Activated T-helper 17 cell treated with anti-CD3 and anti-CD28 coated beads, Interleukin-2, amount 50 U/mL, for 72 hours (primary cell): ENCODE data around the gene RGS12. TPM values are rescaled to one million over a fixed set of nuclear protein-coding genes. Genes with fewer than 3 reads are reported as not detected.
A peak's percentile ranks its signal among the peaks of the same experiment; 100 is the strongest.
"Not testable (repeated sequence)": the region's sequence is repeated elsewhere in the genome, so short reads cannot be mapped to it uniquely, and the experiment has no call there.

Experiments used
- ATAC-seq: fragments of 150-1000 bp; cut with Tn5 transposase; replicated peaks from 2 replicates; pipeline ENCODE4 v1.10.0; 2021; ENCODE audit warnings: mild to moderate bottlenecking, moderate library complexity
- H3K27ac Mint-ChIP-seq: one replicate; pipeline ENCODE4 v1.8.0; 2022; ENCODE audit warnings: mixed read lengths
- H3K27me3 Mint-ChIP-seq: one replicate; pipeline ENCODE4 v1.8.0; 2022; ENCODE audit warnings: mixed read lengths
- H3K36me3 Mint-ChIP-seq: one replicate; pipeline ENCODE4 v1.8.0; 2022; ENCODE audit warnings: low read depth, mild to moderate bottlenecking, mixed read lengths
- H3K4me1 Mint-ChIP-seq: one replicate; pipeline ENCODE4 v1.8.0; 2022; ENCODE audit warnings: mixed read lengths
- H3K4me3 Mint-ChIP-seq: one replicate; pipeline ENCODE4 v1.8.0; 2022; ENCODE audit warnings: mild to moderate bottlenecking, mixed read lengths
- H3K9me3 Mint-ChIP-seq: one replicate; pipeline ENCODE4 v1.8.0; 2022; ENCODE audit warnings: mixed read lengths
- total RNA-seq, 2 donors: library from RNA; stranded (reverse); gene quantifications; one replicate each; pipeline ENCODE4 v1.2.3, GENCODE V29; 2022

RGS12 gene
- total RNA-seq, 2 donors from 2014 or later: 9.2 to 10.6 TPM

DNA sequence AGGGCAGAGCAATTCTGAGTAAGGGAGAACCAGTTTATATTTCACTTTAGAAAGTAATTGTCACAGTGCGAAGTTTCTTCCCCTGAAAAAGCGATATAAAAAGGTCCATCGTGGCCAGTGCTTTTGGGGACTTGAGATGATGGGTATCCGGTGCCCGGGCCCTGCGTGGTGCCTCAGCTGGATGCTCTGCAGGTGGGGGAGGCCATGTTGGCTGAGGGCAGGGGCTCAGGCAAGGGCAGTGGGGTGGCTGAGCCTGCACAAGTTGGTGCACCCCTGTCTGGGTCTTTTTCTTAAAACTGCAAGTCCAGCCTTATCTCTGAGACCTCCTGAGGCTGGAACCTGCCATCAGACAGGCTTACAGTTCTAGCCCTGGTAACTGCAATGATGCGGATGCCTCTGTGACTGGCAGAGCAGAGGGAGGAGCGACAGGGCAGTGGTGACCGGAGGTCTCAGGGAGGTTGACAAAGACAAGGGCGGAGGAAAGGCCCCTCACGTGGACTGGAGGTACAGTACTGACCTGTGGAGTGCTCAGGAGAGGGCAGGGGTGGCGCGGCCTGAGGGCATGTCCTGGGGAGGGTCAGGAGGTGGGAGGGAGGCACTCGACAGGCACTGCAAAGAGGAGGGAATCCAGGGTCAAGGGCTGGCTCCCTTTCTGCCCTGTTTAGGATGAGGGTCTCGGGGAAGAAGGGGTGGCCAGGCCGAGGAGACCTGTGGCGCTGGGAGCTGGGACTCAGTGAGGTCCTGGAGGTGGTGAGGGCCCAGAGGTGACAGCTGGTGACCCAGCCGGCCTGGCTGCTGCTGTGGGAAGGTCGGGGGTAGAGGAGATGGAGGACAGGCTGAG lies 1.8 kb downstream of the RGS12 start:
- peaks cover 6% of the 10 kb centered on the region for H3K4me1 Mint-ChIP-seq
- H3K4me3 Mint-ChIP-seq: no peak overlapping the region
- H3K27me3 Mint-ChIP-seq: peaks cover 8% of the 10 kb centered on the region
- H3K27ac Mint-ChIP-seq: no peak overlapping the region
- peaks cover 5% of the 10 kb centered on the region for H3K9me3 Mint-ChIP-seq
- H3K36me3 Mint-ChIP-seq: no peaks in the 10 kb centered on the region
- ATAC-seq: no peak

DNA sequence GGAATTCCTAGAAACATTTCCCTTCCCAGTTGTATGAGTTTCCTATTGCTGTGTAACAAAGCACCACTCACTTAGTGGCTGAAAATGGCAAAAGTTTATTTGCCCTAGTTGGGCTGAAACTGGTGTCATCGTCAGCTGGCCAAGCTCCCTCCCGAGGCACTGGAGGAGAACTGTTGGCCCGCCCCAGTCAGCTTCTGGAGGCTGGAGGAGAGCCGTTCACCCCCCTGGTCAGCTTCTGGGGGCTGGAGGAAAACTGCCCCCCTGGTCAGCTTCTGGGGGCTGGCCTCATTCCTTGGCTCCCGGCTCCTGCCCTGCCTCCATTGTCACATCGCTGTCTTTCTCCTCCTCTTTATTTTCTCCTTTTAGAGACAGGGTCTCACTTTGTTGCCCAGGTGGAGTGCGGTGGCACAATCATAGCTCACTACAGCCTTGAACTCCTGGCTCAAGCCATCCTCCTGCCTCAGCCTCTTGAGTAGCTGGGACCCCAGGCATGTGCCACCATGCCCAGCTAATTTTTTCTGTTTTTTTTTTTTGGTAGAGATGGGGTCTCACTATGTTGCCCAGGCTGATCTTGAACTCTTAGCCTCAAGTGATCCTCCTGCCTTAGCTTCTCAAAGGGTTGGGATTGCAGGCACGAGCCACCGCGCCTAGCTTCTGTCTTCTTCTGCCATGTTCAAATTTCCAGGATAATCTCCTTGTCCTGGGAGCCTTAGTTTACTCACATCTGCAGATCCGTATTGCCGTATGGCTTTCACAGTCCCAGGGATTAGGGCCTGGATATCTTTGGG lies 3.2 kb downstream of the RGS12 start:
- Mint-ChIP-seq H3K27ac (no peak overlapping the region), H3K36me3 (no peaks in the 10 kb centered on the region), H3K9me3 (peaks cover 5% of the 10 kb centered on the region), H3K27me3 (no peaks in the 10 kb centered on the region), H3K4me3 (no peak overlapping the region), H3K4me1 (peaks cover 6% of the 10 kb centered on the region)
- ATAC-seq: no peak

DNA sequence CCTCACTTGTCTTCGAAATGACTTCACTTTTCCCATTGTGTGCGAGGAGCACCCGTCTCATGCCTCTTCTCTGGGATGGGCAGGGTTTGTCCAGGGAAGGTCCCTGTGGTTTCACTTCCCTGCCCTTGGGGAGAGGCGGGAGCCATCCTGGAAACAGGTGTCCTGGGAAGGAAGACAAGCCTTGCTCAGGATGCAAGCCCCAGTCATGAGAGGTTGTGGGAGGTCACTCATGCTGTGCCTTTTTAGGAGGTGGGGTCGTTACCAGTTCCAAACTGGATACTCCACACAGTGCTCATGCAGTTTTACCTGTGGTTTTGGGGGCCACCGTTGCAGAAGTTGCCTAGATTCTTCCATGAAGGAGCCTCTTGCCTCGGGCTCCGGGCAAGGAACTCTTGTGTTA lies 3.8 kb downstream of the RGS12 start:
- no peaks in the 10 kb centered on the region for H3K27me3 Mint-ChIP-seq
- H3K4me1 Mint-ChIP-seq: peaks cover 9% of the 10 kb centered on the region
- H3K27ac Mint-ChIP-seq: no peak overlapping the region
- no peak overlapping the region for H3K4me3 Mint-ChIP-seq
- H3K9me3 Mint-ChIP-seq: peaks cover 5% of the 10 kb centered on the region
- no peaks in the 10 kb centered on the region for H3K36me3 Mint-ChIP-seq
- no peak for ATAC-seq

DNA sequence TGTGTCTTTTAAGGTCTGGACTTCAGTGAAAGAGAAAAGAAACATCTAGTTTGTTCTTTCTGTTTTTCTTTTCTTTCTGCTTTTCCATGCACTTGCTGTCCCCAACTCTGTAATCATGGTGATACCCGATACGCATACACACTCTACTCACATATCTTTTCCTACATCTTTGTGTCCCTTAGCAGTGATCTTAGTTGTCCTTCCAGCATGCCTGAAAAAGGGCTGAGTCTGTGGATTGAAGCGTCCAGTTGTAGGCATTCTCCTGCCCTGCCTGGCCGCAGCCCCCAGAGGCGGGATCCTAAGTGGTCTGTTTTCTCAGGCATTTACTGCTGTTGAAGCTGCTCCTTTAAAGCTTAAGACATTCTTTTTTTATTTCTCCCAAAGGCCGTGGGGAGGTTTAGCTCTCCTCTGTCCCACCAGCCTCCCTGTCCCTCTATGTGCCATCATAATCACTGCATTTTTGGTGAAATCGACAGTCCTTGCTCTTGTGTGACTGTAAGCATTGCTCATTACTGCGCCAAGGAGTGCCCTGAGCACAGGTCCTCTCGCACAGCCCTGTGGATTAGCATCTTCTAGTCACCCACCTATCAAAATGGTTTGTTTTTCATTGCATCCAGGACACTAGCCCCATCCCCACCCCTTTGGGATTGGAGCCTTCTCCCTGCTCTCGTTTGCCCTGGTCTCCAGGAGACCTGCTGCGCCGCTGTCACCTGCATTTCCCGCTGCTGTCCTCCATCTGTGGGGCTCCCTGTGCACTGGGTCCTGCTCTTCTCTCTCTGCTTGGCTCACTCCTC lies 4.4 kb downstream of the RGS12 start:
- Mint-ChIP-seq H3K36me3 (no peaks in the 10 kb centered on the region), H3K27me3 (no peaks in the 10 kb centered on the region), H3K4me1 (peaks cover 12% of the 10 kb centered on the region), H3K27ac (no peak overlapping the region), H3K4me3 (no peak overlapping the region), H3K9me3 (peaks cover 5% of the 10 kb centered on the region)
- no peak for ATAC-seq

DNA sequence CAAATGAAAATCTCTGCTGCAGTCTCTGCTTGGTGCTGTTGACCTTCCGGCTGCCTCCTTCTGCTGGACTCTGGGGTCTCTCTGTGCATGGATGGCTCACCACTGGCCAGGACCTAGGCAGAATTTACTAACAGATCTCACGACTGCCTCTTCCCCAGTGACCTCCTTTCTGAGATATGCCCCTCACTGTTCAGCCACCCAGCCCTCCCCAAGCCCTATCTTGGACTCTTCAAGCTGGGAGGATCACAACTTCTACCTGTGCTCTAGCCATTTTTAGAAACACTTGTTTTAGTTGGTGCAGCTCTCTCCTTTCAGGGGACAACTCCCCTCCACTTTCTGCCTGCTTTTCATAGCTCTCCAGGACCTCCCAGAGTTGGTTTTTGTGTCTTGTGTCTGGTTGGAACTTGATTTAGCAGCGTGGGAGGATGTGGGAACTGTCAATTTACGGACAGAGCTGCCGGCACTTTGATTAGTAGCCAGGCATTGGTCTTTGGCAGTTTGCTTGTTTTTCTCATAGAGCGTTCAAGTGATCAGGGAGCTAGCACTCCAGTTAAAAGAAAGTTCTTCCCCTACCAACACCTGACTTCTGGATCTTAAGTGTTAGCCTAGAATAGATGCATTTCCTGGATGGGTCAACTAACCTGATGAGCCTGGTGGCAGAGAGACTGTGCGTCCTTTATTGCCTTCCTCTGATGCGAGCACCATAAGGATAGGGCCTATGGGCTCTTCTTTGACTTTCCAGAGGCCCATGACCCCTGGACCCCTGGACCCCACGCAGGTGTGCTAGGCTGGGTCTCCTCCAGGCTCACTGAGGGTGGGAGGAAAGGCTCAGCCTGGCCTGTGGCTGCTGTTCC lies 6.5 kb downstream of the RGS12 start:
- Mint-ChIP-seq H3K27ac (no peak overlapping the region), H3K27me3 (peaks cover 5% of the 10 kb centered on the region), H3K4me1 (peaks cover 21% of the 10 kb centered on the region), H3K36me3 (no peaks in the 10 kb centered on the region), H3K4me3 (no peak overlapping the region), H3K9me3 (peaks cover 5% of the 10 kb centered on the region)
- ATAC-seq: no peak

DNA sequence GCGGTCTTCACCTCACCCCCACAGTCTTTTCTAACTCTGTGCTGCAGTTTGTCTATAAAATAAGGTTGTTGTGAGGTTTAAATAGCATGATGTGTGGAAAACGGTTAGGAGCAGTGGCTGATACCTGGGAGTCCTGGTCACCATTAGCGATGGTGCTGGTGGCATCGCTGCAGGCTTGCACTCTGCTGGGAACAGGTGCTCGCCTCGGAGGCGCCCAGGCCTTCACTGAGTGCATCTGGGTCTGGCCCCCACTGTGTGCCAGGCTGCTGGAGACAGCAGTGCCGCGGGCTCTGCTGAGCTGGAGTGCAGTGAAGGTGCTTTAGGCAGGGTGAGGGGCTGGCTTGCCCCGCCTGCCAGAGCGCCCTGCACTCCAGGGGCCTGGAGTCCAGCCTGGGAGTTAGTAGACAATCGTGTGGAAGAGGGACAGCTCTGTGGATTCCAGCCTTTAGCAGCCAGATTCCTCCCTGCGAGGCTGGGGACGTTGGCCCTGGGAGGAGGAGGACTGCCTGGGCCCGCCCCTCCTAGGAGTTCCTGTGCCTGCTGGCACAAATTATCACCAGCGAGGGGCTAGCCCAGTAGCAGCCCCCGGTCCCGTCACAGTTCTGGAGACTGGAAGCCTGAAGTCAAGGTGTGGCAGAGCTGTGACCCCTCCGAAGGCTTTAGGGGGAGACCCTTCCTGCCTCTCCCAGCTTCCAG lies 7.3 kb downstream of the RGS12 start:
- no peak for ATAC-seq

DNA sequence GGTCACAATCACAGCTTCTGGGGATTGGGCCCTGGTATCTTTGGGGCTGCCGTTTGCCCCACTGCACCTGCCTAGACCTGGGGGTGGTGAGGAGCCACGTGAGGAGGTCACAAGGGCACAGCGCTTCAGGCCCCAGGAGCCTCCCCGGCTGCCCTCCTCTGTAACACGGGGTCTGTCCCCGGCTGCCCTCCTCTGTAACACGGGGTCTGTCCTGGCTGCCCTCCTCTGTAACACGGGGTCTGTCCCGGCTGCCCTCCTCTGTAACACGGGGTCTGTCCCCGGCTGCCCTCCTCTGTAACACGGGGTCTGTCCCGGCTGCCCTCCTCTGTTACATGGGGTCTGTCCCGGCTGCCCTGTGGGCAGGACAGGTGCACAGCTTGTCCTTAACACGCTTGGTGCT lies 8.1 kb downstream of the RGS12 start:
- not testable (repeated sequence) for H3K27me3 Mint-ChIP-seq, ATAC-seq, H3K36me3 Mint-ChIP-seq, H3K9me3 Mint-ChIP-seq, H3K27ac Mint-ChIP-seq
- Mint-ChIP-seq H3K4me3 (peak overlapping the region; percentile 74), H3K4me1 (peaks cover 21% of the 10 kb centered on the region)

More for the DNA sequence above, 7.3 kb downstream of the RGS12 start:
- H3K4me3 Mint-ChIP-seq: no peak overlapping the region
- H3K36me3 Mint-ChIP-seq: no peaks in the 10 kb centered on the region
- H3K27me3 Mint-ChIP-seq: peaks cover 5% of the 10 kb centered on the region
- H3K27ac Mint-ChIP-seq: no peak overlapping the region
- peaks cover 21% of the 10 kb centered on the region for H3K4me1 Mint-ChIP-seq
- peaks cover 5% of the 10 kb centered on the region for H3K9me3 Mint-ChIP-seq

DNA sequence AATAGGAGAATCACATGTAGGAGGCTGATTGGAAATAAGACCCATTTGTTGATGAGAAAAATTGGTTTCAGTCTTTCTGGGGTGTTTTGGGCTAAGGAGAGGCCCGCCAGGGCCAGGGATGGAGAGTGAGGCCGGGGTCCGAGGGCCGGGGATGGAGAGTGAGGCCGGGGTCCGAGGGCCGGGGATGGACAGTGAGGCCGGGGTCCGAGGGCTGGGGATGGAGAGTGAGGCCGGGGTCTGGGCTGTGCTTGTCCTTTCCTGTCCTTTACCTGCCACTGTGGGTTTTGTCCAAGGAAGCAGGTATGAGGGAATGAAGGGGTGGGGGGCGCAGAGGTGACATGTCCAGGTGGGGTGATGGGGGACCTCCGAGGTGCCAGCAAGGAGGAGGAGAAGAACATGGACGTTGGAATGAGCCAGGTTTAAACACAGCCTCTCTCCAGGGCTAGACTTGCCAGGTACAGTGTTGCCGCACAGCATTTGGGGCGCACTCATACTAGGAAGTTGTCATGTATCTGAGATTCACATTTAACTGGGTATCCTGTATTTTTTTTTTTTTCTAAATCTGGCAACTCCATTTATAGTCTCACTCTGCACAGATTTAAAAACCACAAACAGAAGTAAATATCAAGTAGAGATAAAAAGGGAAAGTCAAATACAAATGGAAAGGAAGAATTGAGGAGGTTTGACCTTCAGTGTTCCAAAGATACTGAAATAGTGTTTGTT lies 8.8 kb downstream of the RGS12 start:
- Mint-ChIP-seq H3K4me3 (peak overlapping the region; percentile 74), H3K9me3 (peaks cover 5% of the 10 kb centered on the region), H3K27me3 (peaks cover 5% of the 10 kb centered on the region), H3K36me3 (no peaks in the 10 kb centered on the region), H3K27ac (peak overlapping the region; percentile 84), H3K4me1 (peaks cover 21% of the 10 kb centered on the region)
- ATAC-seq: no peak

DNA sequence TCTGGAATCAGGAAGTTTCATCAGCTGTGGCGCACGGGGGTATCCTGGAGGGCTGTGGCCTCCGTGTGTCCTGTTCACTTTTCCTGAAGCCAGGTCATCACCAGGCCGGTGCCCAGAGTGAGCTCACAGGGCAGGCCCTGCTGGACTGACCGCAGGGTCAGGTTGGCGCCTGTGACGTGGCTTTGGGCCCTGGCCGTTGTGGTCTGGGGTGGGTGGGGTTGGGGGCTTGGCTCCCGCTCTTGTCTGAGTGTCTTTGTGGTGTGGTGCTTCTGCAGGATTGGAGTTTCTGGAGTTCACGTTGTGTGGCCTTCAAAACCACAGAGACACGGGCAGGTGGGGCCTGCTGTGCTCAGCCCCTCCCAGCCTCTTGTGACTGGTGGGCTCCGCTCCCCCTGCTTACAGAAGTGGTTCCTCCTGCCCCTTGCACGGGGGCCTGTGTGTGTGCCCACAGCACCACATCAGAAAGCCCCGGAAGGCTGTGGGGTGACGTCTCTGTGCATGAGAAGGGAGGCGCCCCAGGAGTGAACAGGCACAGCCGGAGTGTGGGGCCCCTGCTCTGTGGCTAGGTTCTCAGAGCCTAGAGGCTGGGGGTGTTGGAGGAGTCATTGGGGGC lies 9.5 kb downstream of the RGS12 start:
- H3K27ac Mint-ChIP-seq: peak overlapping the region; percentile 84
- H3K4me1 Mint-ChIP-seq: peaks cover 21% of the 10 kb centered on the region
- H3K9me3 Mint-ChIP-seq: peaks cover 5% of the 10 kb centered on the region

DNA sequence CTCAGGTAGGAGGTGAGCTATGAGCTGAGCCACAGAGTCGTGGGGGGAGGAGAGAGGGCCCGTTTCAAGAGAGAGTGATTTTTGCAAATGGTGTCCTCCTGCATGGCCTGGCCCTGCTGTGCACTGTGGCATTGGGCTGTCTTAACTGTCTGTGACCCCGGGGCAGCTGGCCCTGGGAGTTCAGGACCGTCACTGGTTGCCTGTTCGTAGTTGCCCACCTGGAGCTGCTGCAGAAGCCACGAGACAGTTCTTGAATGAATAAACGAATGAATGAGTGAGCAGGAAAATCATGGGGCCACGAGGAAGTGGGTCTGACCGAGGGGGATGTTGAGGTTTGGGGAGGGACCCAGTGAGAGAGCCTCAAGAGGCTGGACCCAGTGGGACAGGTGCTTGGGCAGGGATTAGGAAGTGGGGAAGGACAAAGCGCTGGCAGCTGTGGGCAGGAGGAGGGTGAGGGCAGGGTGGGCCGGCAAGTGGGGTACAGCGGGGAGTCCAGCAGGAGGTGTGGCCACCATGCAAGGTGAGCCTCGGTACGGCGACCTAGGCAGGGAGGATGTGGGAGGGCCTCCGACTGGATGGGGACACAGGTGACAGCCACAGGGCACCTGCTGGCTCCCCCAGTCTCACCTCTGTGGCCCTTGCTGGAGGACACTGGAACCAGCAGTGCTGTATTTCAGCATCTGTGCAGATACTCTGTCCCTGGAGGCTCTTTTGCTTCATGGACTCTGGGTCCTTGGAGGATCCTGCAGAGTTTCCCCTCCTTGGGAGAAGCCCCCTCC lies 10.2 kb downstream of the RGS12 start:
- Mint-ChIP-seq H3K27me3 (peaks cover 5% of the 10 kb centered on the region), H3K9me3 (no peaks in the 10 kb centered on the region), H3K4me3 (peak overlapping the region; percentile 74), H3K27ac (peak overlapping the region; percentile 84), H3K4me1 (peaks cover 21% of the 10 kb centered on the region), H3K36me3 (no peaks in the 10 kb centered on the region)
- ATAC-seq: peak; percentile 33

More for the DNA sequence above, 9.5 kb downstream of the RGS12 start:
- ATAC-seq: peak; percentile 86
- Mint-ChIP-seq H3K36me3 (no peaks in the 10 kb centered on the region), H3K4me3 (peak overlapping the region; percentile 74), H3K27me3 (peaks cover 5% of the 10 kb centered on the region)

DNA sequence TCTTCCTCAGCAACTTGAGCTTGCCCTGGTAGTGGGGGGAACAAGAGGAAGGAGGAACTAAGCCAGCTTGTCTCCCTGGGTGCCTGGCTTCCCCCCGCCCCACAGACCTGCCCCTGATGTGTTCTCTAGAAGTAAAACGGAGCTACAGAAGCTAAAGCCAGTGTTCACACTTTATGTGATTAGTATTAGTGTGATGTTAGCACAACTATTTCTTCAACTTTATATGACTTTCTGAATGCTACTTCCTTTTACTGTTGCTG lies 10.7 kb downstream of the RGS12 start:
- Mint-ChIP-seq H3K27me3 (peaks cover 5% of the 10 kb centered on the region), H3K9me3 (no peaks in the 10 kb centered on the region), H3K4me3 (peak overlapping the region; percentile 74), H3K4me1 (peaks cover 21% of the 10 kb centered on the region), H3K27ac (peak overlapping the region; percentile 47), H3K36me3 (no peaks in the 10 kb centered on the region)
- no peak for ATAC-seq
